Amniotic stem cell (primary cell): ENCODE measurements around the gene PPFIA4.

Experiments used
- DNase-seq: peaks from one replicate; lab custom pipeline; 2025; lab: John Stamatoyannopoulos, UW

PPFIA4 gene

GRCh38 chr1:203082571-203083462 lies 56.5 kb downstream of the PPFIA4 start:
- no peak for DNase-seq

GRCh38 chr1:203083463-203083921 lies 57.2 kb downstream of the PPFIA4 start:
- no peak for DNase-seq

- DNase-seq = no peak
Observed at GRCh38 chr1:203084588-203085527, 58.6 kb downstream of the PPFIA4 start.

DNA sequence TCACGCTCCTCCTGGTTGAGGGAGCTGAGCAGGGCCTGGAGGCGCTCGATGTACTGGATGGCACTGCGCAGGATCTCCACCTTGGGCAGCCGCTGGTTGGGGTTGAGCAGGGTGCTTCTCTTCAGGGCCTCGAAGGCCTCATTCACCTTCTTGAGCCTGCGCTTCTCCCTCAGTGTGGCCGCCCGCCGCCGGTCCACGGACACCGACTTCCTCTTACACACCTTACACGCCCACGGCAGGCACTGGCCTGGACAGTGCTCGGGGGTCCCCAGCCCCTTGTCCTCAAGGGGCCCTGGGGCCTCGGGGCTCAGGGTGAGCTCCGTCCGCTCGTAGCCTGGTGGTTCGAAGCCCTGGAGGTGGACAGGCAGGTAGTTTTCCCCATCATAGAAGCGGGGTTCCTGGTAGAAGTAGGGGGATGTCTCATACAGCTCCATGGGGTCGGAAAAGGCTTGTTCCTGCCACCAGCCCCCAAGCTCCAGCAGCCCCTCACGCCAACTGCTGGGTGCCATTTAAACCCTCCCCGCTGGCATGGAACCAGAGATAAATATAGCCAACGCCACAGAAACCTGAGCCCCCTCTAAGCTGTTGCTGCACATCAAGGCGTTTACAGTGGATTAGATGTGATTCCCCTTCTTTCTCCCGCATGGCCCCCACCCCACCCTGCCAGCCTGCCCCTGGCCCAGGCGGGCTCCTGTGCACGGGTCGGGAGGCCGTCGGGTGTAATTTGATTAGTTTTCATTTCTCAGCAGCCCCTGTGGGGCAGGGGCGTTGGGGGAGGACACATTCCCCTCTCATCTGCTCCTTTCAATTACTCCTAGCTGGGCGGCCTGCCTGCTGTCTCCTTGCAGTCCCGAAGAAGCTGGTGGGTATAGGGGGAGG lies 59.5 kb downstream of the PPFIA4 start, which contains the start of gene MYOG:
Gene MYOG, minus strand, starts transcription at position 485 of the 879 bp plus-strand sequence. Its CDS starts 51 bp downstream, at position 434.
- DNase-seq = no peak

DNA sequence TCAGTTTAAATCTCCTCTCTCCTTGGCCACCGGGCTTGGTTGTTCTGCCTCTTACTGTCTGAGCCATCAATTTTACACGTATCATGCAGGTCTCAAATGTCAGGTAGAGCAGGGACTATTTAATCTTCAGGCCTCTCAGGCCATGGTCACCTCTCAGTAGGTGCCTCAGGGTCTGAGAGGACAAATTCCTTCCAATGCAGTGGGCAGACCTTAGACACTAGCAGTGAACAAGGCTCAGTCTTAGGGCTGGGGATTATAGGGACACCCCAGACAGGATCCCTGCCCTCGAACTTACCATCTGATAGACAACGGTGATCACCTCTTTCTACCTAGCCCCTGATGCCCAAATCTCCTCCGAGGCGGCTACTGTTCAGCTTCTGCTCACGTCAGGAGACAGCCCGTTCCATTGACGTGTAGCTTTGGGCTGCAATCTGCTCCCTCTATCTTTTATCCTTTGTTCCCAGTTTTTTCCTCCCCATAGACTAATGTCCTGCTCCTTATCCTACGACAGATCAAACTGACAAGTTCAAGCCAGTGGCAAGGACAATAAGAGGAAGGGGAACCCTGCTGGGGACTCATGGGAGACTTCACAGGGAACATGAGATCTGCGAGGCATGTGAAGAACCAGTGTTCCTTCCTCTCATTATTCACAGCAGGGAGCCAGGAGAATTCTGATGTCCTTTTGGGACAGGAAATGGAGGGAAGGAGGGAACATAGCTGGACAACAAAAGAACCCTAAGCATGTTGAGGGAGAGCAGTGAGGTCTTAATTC lies 60.9 kb downstream of the PPFIA4 start:
- no peak for DNase-seq

DNA sequence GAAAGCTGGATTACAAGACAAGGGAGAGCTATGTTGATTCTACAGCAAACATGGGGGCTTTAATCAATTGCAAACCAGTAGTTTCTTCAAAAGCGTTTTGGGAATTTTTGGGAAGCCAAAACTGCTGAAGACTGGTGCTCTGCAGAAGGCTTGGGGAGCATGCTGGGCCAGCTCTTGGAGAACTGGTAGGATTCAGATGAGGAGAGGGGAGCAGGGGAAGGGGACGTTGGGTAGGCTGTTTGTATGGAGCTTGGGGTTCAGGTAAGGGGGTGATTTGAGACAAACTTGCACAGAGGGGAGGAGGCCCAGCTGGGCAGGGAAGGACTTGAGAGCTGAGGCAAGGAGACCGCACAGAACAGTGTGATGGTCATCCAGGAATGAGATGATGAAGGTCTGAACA lies 62.1 kb downstream of the PPFIA4 start:
- DNase-seq = no peak

GRCh38 chr1:203089001-203089650 lies 62.8 kb downstream of the PPFIA4 start:
- no peak for DNase-seq

- no peak for DNase-seq
Observed at GRCh38 chr1:203089651-203090045, 63.4 kb downstream of the PPFIA4 start.

- DNase-seq = no peak
Observed at GRCh38 chr1:203090421-203091198, 64.3 kb downstream of the PPFIA4 start.

GRCh38 chr1:203091199-203091477 lies 64.8 kb downstream of the PPFIA4 start:
- no peak for DNase-seq

GRCh38 chr1:203091761-203092330 lies 65.6 kb downstream of the PPFIA4 start:
- DNase-seq = no peak

DNA sequence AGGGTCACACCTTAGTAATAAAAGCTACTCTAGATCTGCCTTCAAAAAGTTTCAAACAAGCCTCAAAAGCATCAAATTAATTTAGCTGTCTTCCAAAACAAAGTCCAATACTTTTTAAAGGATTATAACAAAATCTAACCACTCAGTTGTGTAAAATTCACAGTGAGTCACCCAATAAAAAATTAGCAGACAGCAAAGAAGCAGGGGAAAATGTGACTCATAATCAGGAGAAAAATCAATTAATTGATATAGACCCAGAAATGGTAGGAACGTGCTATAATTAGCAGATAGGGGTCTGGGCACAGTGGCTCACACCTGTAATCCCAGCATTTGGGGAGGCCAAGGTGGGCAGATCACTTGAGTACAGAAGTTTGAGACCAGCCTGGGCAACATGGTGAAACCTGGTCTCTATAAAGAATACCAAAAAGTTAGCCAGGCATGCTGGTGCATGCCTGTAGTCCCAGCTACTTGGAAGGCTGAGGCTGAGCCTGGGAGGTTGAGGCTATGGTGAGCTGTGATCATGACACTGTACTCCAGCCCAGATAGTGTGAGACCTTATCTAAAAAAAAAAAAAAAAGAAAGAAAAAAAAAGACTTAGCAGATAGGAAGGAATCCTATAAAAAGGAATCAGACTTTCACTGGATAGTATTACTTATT lies 67.6 kb downstream of the PPFIA4 start:
- DNase-seq = no peak

DNA sequence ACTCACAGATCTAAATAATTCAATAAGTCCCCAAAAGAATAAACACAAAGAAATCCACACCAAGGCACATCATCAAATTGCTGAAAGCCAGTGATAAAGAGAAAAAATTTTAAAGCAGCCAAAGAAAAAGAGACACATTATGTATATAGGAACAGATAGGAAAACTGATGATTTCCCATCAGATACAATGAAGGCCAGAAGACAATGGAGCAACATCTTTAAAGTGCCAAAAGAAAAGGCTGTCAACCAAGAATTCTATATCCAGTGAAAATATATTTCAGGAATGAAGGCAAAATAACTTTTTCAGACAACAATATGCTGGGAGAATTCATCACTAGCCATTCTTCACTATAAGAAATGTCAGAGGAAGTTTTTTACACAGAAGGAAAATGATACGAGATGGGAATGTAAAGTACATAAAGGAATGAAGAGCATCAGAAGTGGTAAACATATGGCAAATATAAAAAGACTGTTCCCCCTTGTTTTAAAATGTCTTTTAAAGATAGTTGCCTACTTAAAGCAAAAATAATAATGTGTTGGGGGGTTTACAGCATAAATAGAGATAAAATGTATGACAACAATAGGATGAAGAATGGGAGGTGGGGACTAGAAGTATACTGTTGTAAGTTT lies 68.9 kb downstream of the PPFIA4 start:
- DNase-seq = no peak

GRCh38 chr1:203096566-203096965 lies 70.3 kb downstream of the PPFIA4 start:
- no peak for DNase-seq

DNA sequence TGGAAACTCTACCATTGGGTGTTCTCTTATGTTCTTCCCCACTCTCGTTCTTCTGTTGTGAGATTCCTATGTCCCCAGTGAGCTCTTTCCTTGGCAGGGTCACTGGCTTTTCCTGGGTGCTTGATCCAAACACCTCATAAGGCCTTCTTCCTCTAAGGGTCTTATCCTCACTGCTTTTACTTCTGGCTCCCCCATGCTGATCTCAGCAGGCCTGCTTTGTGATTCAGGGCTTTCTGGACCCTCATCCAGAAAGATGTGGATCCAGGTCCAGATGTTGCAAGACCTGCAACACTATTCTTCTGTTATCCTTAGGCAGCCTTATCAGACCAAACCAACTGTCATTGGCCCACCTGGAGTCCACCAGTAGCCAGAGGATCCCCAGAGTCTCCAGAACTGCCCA lies 70.7 kb downstream of the PPFIA4 start:
- no peak for DNase-seq

DNA sequence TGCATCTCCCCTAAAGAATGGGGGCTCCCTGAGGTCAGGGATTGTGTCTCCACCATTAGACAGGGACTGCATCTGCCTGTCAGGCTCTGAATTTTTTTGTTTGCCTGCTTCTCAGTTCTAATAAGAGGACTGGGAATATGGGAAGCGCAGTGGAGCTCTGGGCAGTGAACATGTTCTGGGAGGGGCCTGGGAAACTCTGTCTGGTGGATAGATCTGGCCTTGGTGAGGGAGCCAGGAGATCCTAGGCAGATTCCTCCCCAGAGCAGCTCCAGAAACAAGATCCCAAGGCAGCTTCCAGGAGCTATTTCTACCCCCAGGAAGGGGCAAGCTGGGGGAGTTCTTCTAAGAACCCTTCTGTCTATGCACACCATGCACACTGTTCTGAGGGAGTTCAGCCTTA lies 72.2 kb downstream of the PPFIA4 start:
- DNase-seq = no peak

GRCh38 chr1:203098914-203099520 lies 72.7 kb downstream of the PPFIA4 start:
- no peak for DNase-seq
